ENCODE results near the gene APLF. TPM values are rescaled to one million over a fixed set of nuclear protein-coding genes. Genes with fewer than 3 reads are reported as not detected.

APLF gene
- total and polyA plus RNA-seq, 2 experiments from 2014 or later = 3.0 to 3.7 TPM

GRCh38 chr2:68499133-68499532 is 31.7 kb downstream of the APLF start:
- H3K4me2 ChIP-seq = no peak overlapping the region
- no peaks in the 10 kb centered on the region for H3F3A ChIP-seq (replicated peaks; ENCODE audit: low read depth)
- H3K27me3 ChIP-seq (ENCODE audit: insufficient read depth) = no peaks in the 10 kb centered on the region
- TF ChIP-seq CREB1 (CRISPR knock-in tag; IDR thresholded peaks at IDR 0.05; ENCODE audit: low read depth) = no peak
- no peak for TF ChIP-seq JUNB (IDR thresholded peaks at IDR 0.05; ENCODE audit: unreplicated experiment)
- H3K4me3 Mint-ChIP-seq = no peak overlapping the region
- H3K36me3 Mint-ChIP-seq (ENCODE audit: low read depth) = peaks cover 27% of the 10 kb centered on the region
- no peak overlapping the region for H3K4me3 ChIP-seq
- peaks cover 28% of the 10 kb centered on the region for H3K9me3 Mint-ChIP-seq
- ATAC-seq (no peak), DNase-seq (ENCODE audit: low spot score) (no peak)
- no peaks in the 10 kb centered on the region for H3K4me1 ChIP-seq (ENCODE audit: insufficient read depth)
- H3K27me3 Mint-ChIP-seq (ENCODE audit: insufficient read depth, low read depth, poor library complexity) = no peaks in the 10 kb centered on the region
- no peaks in the 10 kb centered on the region for H3K4me1 Mint-ChIP-seq
- H2AFZ ChIP-seq = no peak overlapping the region
- H3K27ac Mint-ChIP-seq = no peak overlapping the region
- H3K36me3 ChIP-seq (ENCODE audit: insufficient read depth) = 0 out of 2 replicates have a peak, but pooled peaks cover 4% of the 10 kb centered on the region
- no peaks in the 10 kb centered on the region for H4K20me1 ChIP-seq (replicated peaks; ENCODE audit: insufficient read depth)
- no peak overlapping the region for H3K27ac ChIP-seq (ENCODE audit: low read depth)
- H3K79me2 ChIP-seq (replicated peaks; ENCODE audit: insufficient read depth) = no peaks in the 10 kb centered on the region
- H3K9me2 ChIP-seq (ENCODE audit: insufficient read depth) = no peaks in the 10 kb centered on the region

GRCh38 chr2:68500649-68501048 is 33.3 kb downstream of the APLF start:
- Histone ChIP-seq H3K27ac (ENCODE audit: low read depth) (no peak overlapping the region), H3K79me2 (replicated peaks; ENCODE audit: insufficient read depth) (no peaks in the 10 kb centered on the region), H3F3A (replicated peaks; ENCODE audit: low read depth) (no peaks in the 10 kb centered on the region), H3K27me3 (ENCODE audit: insufficient read depth) (no peaks in the 10 kb centered on the region), H3K4me3 (no peak overlapping the region), H2AFZ (no peak overlapping the region), H3K4me2 (no peak overlapping the region), H3K9me2 (ENCODE audit: insufficient read depth) (no peaks in the 10 kb centered on the region), H3K36me3 (ENCODE audit: insufficient read depth) (0 out of 2 replicates have a peak, but pooled peaks cover 4% of the 10 kb centered on the region), H4K20me1 (replicated peaks; ENCODE audit: insufficient read depth) (no peaks in the 10 kb centered on the region), H3K4me1 (ENCODE audit: insufficient read depth) (0 out of 2 replicates have a peak, but pooled peaks cover 5% of the 10 kb centered on the region)
- DNase-seq (ENCODE audit: low spot score) = peak; percentile 5
- H3K36me3 Mint-ChIP-seq (ENCODE audit: low read depth) = peaks cover 14% of the 10 kb centered on the region
- no peak overlapping the region for H3K4me3 Mint-ChIP-seq
- no peaks in the 10 kb centered on the region for H3K27me3 Mint-ChIP-seq (ENCODE audit: insufficient read depth, low read depth, poor library complexity)
- no peak for ATAC-seq
- H3K4me1 Mint-ChIP-seq = peaks cover 4% of the 10 kb centered on the region
- no peak overlapping the region for H3K27ac Mint-ChIP-seq
- H3K9me3 Mint-ChIP-seq = peaks cover 17% of the 10 kb centered on the region
- TF ChIP-seq EZH2 (IDR thresholded peaks at IDR 0.05; ENCODE audit: low read depth, unreplicated experiment) (no peak), JUNB (IDR thresholded peaks at IDR 0.05; ENCODE audit: unreplicated experiment) (no peak), STAT1 (IDR thresholded peaks at IDR 0.05; ENCODE audit: unreplicated experiment) (no peak), ZNF331 (CRISPR knock-in tag; IDR thresholded peaks at IDR 0.05; ENCODE audit: low read depth) (no peak), REST (IDR thresholded peaks at IDR 0.05; ENCODE audit: unreplicated experiment) (no peak), NANOG (IDR thresholded peaks at IDR 0.05; ENCODE audit: borderline replicate concordance) (no peak), CTCF (conservative IDR thresholded peaks at IDR 0.05; ENCODE audit: low read depth in 2 of 2) (no peak), ETS1 (IDR thresholded peaks at IDR 0.05) (no peak), EZH2phosphoT487 (IDR thresholded peaks at IDR 0.05; ENCODE audit: unreplicated experiment) (no peak)
